DMS114 treated with DMSO at 0.1 percent for 48 hours (cell line): ENCODE data around the gene TMEM259.

Experiments used
- DNase-seq: peaks from one replicate; lab custom pipeline; 2025; ENCODE audit not compliant: unreplicated experiment; lab: John Stamatoyannopoulos, UW

The TMEM259 gene

GRCh38 chr19:1020868-1021425, at the start of gene TMEM259:
TSS of gene TMEM259 (minus strand) at chr19:1021123. CDS start at chr19:1020996, 127 bp downstream.
- peak; percentile 78 for DNase-seq

- DNase-seq = no peak
Measured at GRCh38 chr19:1070576-1070930, 49.6 kb upstream of the TMEM259 start.

GRCh38 chr19:1069009-1069779, 48.3 kb upstream of the TMEM259 start:
- no peak for DNase-seq

- no peak for DNase-seq
Measured at GRCh38 chr19:1068009-1069001, 47.4 kb upstream of the TMEM259 start.

- no peak for DNase-seq
Measured at GRCh38 chr19:1067341-1067957, 46.5 kb upstream of the TMEM259 start.

- DNase-seq = no peak
Measured at GRCh38 chr19:1066748-1067340, 45.9 kb upstream of the TMEM259 start, which contains the start of gene ARHGAP45. TSS of gene ARHGAP45 (plus strand) at chr19:1067167. CDS start at chr19:1067406, 239 bp downstream.

GRCh38 chr19:1066251-1066747, 45.4 kb upstream of the TMEM259 start:
- DNase-seq = no peak

- no peak for DNase-seq
Measured at GRCh38 chr19:1065606-1066109, 44.7 kb upstream of the TMEM259 start.

- DNase-seq = no peak
Measured at GRCh38 chr19:1064661-1065605, 44.0 kb upstream of the TMEM259 start.

- no peak for DNase-seq
Measured at GRCh38 chr19:1063909-1064660, 43.2 kb upstream of the TMEM259 start.

GRCh38 chr19:1063030-1063908, 42.3 kb upstream of the TMEM259 start:
- no peak for DNase-seq

GRCh38 chr19:1062387-1063029, 41.6 kb upstream of the TMEM259 start:
- no peak for DNase-seq

- DNase-seq = no peak
Measured at GRCh38 chr19:1061987-1062386, 41.1 kb upstream of the TMEM259 start.

- DNase-seq = no peak
Measured at GRCh38 chr19:1060689-1061088, 39.8 kb upstream of the TMEM259 start.

- DNase-seq = no peak
Measured at GRCh38 chr19:1058112-1058511, 37.2 kb upstream of the TMEM259 start.

- DNase-seq = peak; percentile 49
Measured at GRCh38 chr19:1057176-1057855, 36.4 kb upstream of the TMEM259 start.
